Fibroblast of lung (primary cell): ENCODE measurements around the gene ZFC3H1. TPM values are rescaled to one million over a fixed set of nuclear protein-coding genes. Genes with fewer than 3 reads are reported as not detected.

Source experiments
- DNase-seq, 2 donors: peaks; one replicate each; pipeline versions ENCODE4 v3.0.0 to v3.0.0-alpha.2; 2010; ENCODE audit warnings: low read depth in 2 of 2
- H2AFZ ChIP-seq: 2 replicates; pipeline ENCODE4 v1.5.1; 2012; ENCODE audit warnings: low read length, control low read depth, inconsistent platforms
- H3K27ac ChIP-seq: 2 replicates; pipeline ENCODE4 v1.5.1; 2011; ENCODE audit warnings: low read length, control low read depth; ENCODE audit not compliant: insufficient read depth
- H3K27me3 ChIP-seq: 2 replicates; pipeline ENCODE4 v1.5.1; 2011; ENCODE audit warnings: mild to moderate bottlenecking, low read length; ENCODE audit not compliant: control insufficient read depth, insufficient read depth
- H3K36me3 ChIP-seq: 2 replicates; pipeline ENCODE4 v1.5.1; 2011; ENCODE audit warnings: low read length; ENCODE audit not compliant: control insufficient read depth, insufficient read depth
- H3K4me1 ChIP-seq: 2 replicates; pipeline ENCODE4 v1.5.1; 2011; ENCODE audit warnings: low read length; ENCODE audit not compliant: control insufficient read depth, insufficient read depth; ENCODE audit errors: extremely low read depth
- H3K4me2 ChIP-seq: 2 replicates; pipeline ENCODE4 v1.5.1; 2011; ENCODE audit warnings: low read length, control low read depth; ENCODE audit not compliant: insufficient read depth; ENCODE audit errors: extremely low read depth
- H3K4me3 ChIP-seq, 4 experiments: fragments of 200-600 bp in 1 of 4; sonication (generic) in 1 of 4; replicated peaks in 1 of 4; 2 replicates each; pipeline ENCODE4 v1.5.1; 2011 to 2016; ENCODE audit warnings: low read length in 4 of 4, low read depth in 3 of 4, mild to moderate bottlenecking in 3 of 4, control low read depth in 2 of 4, inconsistent platforms in 1 of 4, mixed read lengths in 1 of 4; ENCODE audit not compliant: insufficient read depth in 1 of 4; ENCODE audit errors: control extremely low read depth in 1 of 4
- H3K79me2 ChIP-seq: 2 replicates; pipeline ENCODE4 v1.5.1; 2012; ENCODE audit warnings: mild to moderate bottlenecking, low read length, inconsistent platforms; ENCODE audit not compliant: control insufficient read depth, insufficient read depth
- H3K9ac ChIP-seq: 2 replicates; pipeline ENCODE4 v1.5.1; 2011; ENCODE audit warnings: mild to moderate bottlenecking, low read length, control low read depth; ENCODE audit not compliant: insufficient read depth
- H3K9me3 ChIP-seq: 2 replicates; pipeline ENCODE4 v1.5.1; 2012; ENCODE audit warnings: low read depth, low read length; ENCODE audit not compliant: control insufficient read depth, insufficient read depth
- H4K20me1 ChIP-seq: 2 replicates; pipeline ENCODE4 v1.5.1; 2011; ENCODE audit warnings: low read length; ENCODE audit not compliant: control insufficient read depth, insufficient read depth; ENCODE audit errors: extremely low read depth
- EZH2 ChIP-seq: IDR thresholded peaks from 2 replicates; pipeline ENCODE4 v1.5.1; 2012; ENCODE audit warnings: low read length, control low read depth, mild to moderate bottlenecking; ENCODE audit errors: missing control alignments
- polyA plus RNA-seq, 2 donors: library from polyadenylated mRNA; depleted of rRNA in 1 of 2; stranded (reverse) in 1 of 2; unstranded in 1 of 2; fragments of >200 nt; gene quantifications; 2 replicates each; pipeline ENCODE4 v1.2.1, GENCODE V29; 2011 to 2012; ENCODE audit warnings: missing spikeins in 1 of 2
- total RNA-seq: library from RNA; depleted of rRNA; stranded (reverse); fragments of >200 nt; gene quantifications from 2 replicates; pipeline ENCODE4 v1.2.1, GENCODE V29; 2014
- TF ChIP-seq, protein P1 (sequence below), 2 donors: IDR thresholded peaks in 1 of 2; conservative IDR thresholded peaks in 1 of 2; 1 replicate in 1 of 2; 2 replicates in 1 of 2; pipeline ENCODE4 v1.5.1; 2011 to 2012; ENCODE audit warnings: low read length in 2 of 2, control low read depth in 1 of 2, inconsistent platforms in 1 of 2, low read depth in 1 of 2, mild to moderate bottlenecking in 1 of 2

Gene ZFC3H1
- total and polyA plus RNA-seq, 2 donors (not counting 1 experiment from before 2014, with no cell fraction given), result 30.7 to 33.1 TPM

DNA sequence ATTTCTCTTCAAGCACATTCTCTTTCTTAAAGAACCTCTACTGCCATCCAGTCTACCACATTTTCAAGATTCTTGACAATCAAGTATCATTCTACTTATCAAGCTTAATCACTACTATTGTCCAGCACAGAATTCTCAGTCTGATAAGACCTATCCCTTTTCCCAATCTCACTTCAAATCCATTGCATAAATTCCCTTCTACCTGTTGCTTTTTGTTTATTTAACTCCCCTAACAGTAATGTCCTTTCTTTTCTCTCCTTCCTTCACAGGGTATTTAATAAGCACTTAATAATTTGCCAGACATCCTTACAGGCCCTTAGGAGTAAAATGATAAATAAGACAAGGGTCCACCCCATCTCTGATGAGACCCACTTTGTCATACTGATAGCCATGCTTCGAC, 41.7 kb downstream of the ZFC3H1 start:
- Histone ChIP-seq H3K79me2 (no peaks in the 10 kb centered on the region), H3K36me3 (peaks cover 14% of the 10 kb centered on the region)

DNA sequence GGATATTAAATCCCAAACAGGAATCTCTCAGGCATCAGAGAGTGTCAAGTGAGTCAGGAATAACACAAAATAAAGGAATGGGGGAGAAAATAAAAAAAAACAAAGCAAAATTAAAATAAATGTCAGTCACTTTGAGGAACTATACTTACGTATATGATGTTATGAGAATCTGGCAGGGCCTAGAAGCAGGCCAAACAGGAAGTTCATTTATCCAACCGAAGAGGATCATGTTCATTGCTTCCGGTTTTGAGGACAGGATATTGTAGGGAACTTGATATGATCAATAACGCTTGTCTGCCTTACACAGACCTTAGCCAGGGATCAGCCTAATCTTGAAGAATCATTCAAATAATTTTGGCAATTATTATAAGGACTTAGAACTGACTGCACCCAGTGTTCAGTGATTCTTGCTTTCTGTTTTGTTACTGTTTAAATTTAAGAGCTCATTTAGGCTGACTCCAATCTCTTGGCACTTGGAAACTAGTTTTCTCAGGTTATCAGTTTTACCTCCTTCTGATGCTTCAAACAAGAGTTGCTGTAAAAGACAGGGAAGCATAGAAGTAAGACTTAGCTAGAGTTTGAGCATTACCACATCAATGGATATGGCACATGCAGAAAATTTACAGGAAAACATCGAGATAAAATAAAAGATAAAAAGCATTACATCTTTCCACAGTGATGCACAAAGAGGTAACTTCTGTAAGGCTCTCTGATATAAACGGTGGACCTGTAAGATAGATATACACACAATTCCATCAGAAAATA, 53.4 kb downstream of the ZFC3H1 start:
- Histone ChIP-seq H3K4me3 (no peak overlapping the region), H3K9me3 (no peaks in the 10 kb centered on the region), H3K27ac (no peak overlapping the region), H3K9ac (no peak overlapping the region), H3K36me3 (peaks cover 8% of the 10 kb centered on the region), H4K20me1 (no peaks in the 10 kb centered on the region), H2AFZ (no peak overlapping the region), H3K4me1 (no peaks in the 10 kb centered on the region), H3K27me3 (no peaks in the 10 kb centered on the region), H3K79me2 (no peaks in the 10 kb centered on the region), H3K4me2 (no peak overlapping the region)
- TF ChIP-seq, protein P1, sequence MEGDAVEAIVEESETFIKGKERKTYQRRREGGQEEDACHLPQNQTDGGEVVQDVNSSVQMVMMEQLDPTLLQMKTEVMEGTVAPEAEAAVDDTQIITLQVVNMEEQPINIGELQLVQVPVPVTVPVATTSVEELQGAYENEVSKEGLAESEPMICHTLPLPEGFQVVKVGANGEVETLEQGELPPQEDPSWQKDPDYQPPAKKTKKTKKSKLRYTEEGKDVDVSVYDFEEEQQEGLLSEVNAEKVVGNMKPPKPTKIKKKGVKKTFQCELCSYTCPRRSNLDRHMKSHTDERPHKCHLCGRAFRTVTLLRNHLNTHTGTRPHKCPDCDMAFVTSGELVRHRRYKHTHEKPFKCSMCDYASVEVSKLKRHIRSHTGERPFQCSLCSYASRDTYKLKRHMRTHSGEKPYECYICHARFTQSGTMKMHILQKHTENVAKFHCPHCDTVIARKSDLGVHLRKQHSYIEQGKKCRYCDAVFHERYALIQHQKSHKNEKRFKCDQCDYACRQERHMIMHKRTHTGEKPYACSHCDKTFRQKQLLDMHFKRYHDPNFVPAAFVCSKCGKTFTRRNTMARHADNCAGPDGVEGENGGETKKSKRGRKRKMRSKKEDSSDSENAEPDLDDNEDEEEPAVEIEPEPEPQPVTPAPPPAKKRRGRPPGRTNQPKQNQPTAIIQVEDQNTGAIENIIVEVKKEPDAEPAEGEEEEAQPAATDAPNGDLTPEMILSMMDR (conservative IDR thresholded peaks at IDR 0.05 in 1 of 2, IDR thresholded peaks at IDR 0.05 in 1 of 2; ENCODE audit: low read depth in 1 of 2, low read length in 2 of 2), result no peak
- TF ChIP-seq EZH2, result no peak
- no peak for DNase-seq

More for the DNA sequence above, 41.7 kb downstream of the ZFC3H1 start:
- Histone ChIP-seq H3K4me2 (no peak overlapping the region), H3K9me3 (no peaks in the 10 kb centered on the region), H3K27ac (no peak overlapping the region), H3K4me3 (no peak overlapping the region), H3K27me3 (no peaks in the 10 kb centered on the region), H3K9ac (no peak overlapping the region), H3K4me1 (no peaks in the 10 kb centered on the region), H4K20me1 (no peaks in the 10 kb centered on the region), H2AFZ (no peak overlapping the region)
- no peak for DNase-seq
- no peak for TF ChIP-seq EZH2
- TF ChIP-seq, protein P1 (conservative IDR thresholded peaks at IDR 0.05 in 1 of 2, IDR thresholded peaks at IDR 0.05 in 1 of 2; ENCODE audit: low read depth in 1 of 2, low read length in 2 of 2), result no peak

DNA sequence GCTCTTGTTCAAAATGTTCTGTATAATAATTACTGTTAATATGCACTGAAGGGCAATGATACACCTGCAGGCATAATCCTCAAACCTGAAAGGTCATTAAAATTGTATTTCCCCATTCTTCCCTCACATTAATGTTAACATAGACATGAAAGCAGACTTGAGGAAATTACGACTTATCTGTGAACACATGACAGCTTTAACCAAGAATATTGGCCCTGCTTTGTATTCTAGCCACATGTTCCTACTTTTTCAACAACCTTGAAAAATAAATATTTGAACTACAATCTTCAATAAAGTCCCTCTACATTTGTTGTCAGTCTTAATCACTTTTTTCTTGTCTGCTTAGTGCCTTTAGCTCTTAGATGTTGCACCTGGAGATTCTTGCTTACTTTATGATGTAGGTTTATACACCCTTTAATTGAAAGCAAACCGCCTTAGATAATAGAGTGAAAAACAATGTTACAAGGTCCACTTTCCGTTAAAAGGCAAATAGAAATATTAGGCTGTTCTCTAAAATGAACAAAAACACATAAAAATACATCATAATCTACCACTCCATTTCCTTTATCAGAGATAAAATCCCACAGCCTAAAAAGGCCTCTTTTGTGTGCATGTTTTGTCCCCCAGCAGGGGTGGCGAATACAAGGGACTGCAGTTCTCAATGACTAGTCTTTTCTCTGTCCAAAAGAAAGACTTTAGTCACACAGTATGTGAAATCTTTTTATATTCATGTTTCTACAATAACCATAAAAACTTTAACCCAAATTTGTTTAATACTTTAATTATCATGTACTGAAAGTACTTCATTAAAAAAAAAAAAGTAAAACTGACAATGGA, 55.9 kb downstream of the ZFC3H1 start:
- Histone ChIP-seq H3K79me2 (no peaks in the 10 kb centered on the region), H3K4me1 (no peaks in the 10 kb centered on the region), H3K4me2 (no peak overlapping the region), H3K27ac (no peak overlapping the region), H4K20me1 (no peaks in the 10 kb centered on the region), H3K9ac (no peak overlapping the region), H2AFZ (no peak overlapping the region), H3K9me3 (no peaks in the 10 kb centered on the region), H3K27me3 (no peaks in the 10 kb centered on the region), H3K4me3 (no peak overlapping the region), H3K36me3 (peaks cover 4% of the 10 kb centered on the region)
- TF ChIP-seq, protein P1 (conservative IDR thresholded peaks at IDR 0.05 in 1 of 2, IDR thresholded peaks at IDR 0.05 in 1 of 2; ENCODE audit: low read depth in 1 of 2, low read length in 2 of 2), result no peak
- TF ChIP-seq EZH2, result no peak
- DNase-seq, result no peak
